IMR-90 (cell line): Measurements from ENCODE around the gene RNF4. TPM values are rescaled to one million over a fixed set of nuclear protein-coding genes. Genes with fewer than 3 reads are reported as not detected.

Source experiments
- ATAC-seq: fragments of 200-7000 bp; cut with Tn5 transposase; 2 replicates; pipeline ENCODE4 v1.9.1; 2020; ENCODE audit warnings: low read depth, mild to moderate bottlenecking, moderate library complexity
- BruUV-seq: library from RNA; stranded (reverse); fragments of 400-500 nt; replicated peaks from 2 replicates; lab custom pipeline; 2021; lab: Mats Ljungman, UMichigan
- CTCF ChIA-PET: fragments of 300-600 bp; formaldehyde crosslinking; extraction: SDS; loops from one replicate; lab custom pipeline; 2021; ENCODE audit warnings: antibody characterized with exemption; lab: Yijun Ruan, JAX
- POLR2A ChIA-PET: fragments of 300-600 bp; sonication (Branson Sonifier 250); formaldehyde crosslinking; loops from one replicate; lab custom pipeline; 2022; ENCODE audit warnings: antibody characterized with exemption; ENCODE audit not compliant: unreplicated experiment; lab: Charles Lee
- DNase-seq: peaks from one replicate; pipeline ENCODE4 v3.0.0; 2013
- H2AFZ ChIP-seq: replicated peaks from 2 replicates; pipeline ENCODE3; 2013; ENCODE audit warnings: low read length, mild to moderate bottlenecking; ENCODE audit not compliant: poor library complexity
- H2AK5ac ChIP-seq: 2 replicates; pipeline ENCODE4 v1.6.1; 2013; ENCODE audit warnings: low read depth, low read length, inconsistent platforms
- H2AK9ac ChIP-seq: replicated peaks from 2 replicates; pipeline ENCODE3; 2013; ENCODE audit warnings: mild to moderate bottlenecking, low read depth, low read length, moderate library complexity; ENCODE audit not compliant: poor library complexity
- H2BK120ac ChIP-seq: 2 replicates; pipeline ENCODE4 v1.6.1; 2013; ENCODE audit warnings: low read depth, low read length, inconsistent platforms
- H2BK15ac ChIP-seq: 3 replicates; pipeline ENCODE4 v1.6.1; 2013; ENCODE audit warnings: low read depth, low read length, inconsistent platforms
- H2BK20ac ChIP-seq: 2 replicates; pipeline ENCODE4 v1.6.1; 2013; ENCODE audit warnings: low read depth, mild to moderate bottlenecking, inconsistent platforms, low read length, moderate library complexity
- H2BK5ac ChIP-seq: 2 replicates; pipeline ENCODE4 v1.6.1; 2013; ENCODE audit warnings: mild to moderate bottlenecking, low read depth, low read length, inconsistent platforms; ENCODE audit not compliant: poor library complexity, severe bottlenecking
- H3K14ac ChIP-seq: replicated peaks from 2 replicates; pipeline ENCODE4 v1.6.1; 2013; ENCODE audit warnings: low read depth, low read length, inconsistent platforms
- H3K18ac ChIP-seq: 2 replicates; pipeline ENCODE4 v1.6.1; 2013; ENCODE audit warnings: low read depth, low read length, control low read depth
- H3K23ac ChIP-seq: 2 replicates; pipeline ENCODE4 v1.6.1; 2013; ENCODE audit warnings: low read depth, low read length, inconsistent platforms
- H3K27ac ChIP-seq: 2 replicates; pipeline ENCODE4 v1.5.1; 2013; ENCODE audit warnings: mild to moderate bottlenecking, control low read depth, low read length; ENCODE audit not compliant: insufficient read depth
- H3K27me3 ChIP-seq: 2 replicates; pipeline ENCODE4 v1.6.1; 2013; ENCODE audit warnings: low read length; ENCODE audit not compliant: control insufficient read depth, insufficient read depth
- H3K36me3 ChIP-seq: 2 replicates; pipeline ENCODE4 v1.6.1; 2013; ENCODE audit warnings: low read length, mixed read lengths; ENCODE audit not compliant: control insufficient read depth, insufficient read depth
- H3K4ac ChIP-seq: 2 replicates; pipeline ENCODE4 v1.6.1; 2013; ENCODE audit warnings: low read depth, low read length, inconsistent platforms
- H3K4me1 ChIP-seq: 2 replicates; pipeline ENCODE4 v1.6.1; 2013; ENCODE audit warnings: low read length, mixed read lengths; ENCODE audit not compliant: control insufficient read depth, insufficient read depth
- H3K4me2 ChIP-seq: 2 replicates; pipeline ENCODE4 v1.6.1; 2013; ENCODE audit warnings: low read depth, mild to moderate bottlenecking, control low read depth, low read length, moderate library complexity
- H3K4me3 ChIP-seq: 2 replicates; pipeline ENCODE4 v1.5.1; 2013; ENCODE audit warnings: low read depth, mild to moderate bottlenecking, control low read depth, low read length, moderate library complexity; ENCODE audit not compliant: insufficient read depth
- H3K56ac ChIP-seq: 2 replicates; pipeline ENCODE4 v1.6.1; 2013; ENCODE audit warnings: low read length, inconsistent platforms; ENCODE audit not compliant: insufficient read depth; ENCODE audit errors: extremely low read depth
- H3K79me1 ChIP-seq, 2 experiments: 2 replicates each; pipeline ENCODE4 v1.6.1; 2013; ENCODE audit warnings: low read length in 2 of 2, inconsistent platforms in 1 of 2, low read depth in 1 of 2
- H3K9ac ChIP-seq: 2 replicates; pipeline ENCODE4 v1.6.1; 2013; ENCODE audit warnings: low read depth, low read length, control low read depth
- H3K9me1 ChIP-seq: 2 replicates; pipeline ENCODE4 v1.6.1; 2013; ENCODE audit warnings: low read length, inconsistent platforms; ENCODE audit not compliant: insufficient read depth
- H3K9me3 ChIP-seq: 2 replicates; pipeline ENCODE4 v1.6.1; 2013; ENCODE audit warnings: low read length; ENCODE audit not compliant: control insufficient read depth, insufficient read depth
- H4K20me1 ChIP-seq: 2 replicates; pipeline ENCODE4 v1.6.1; 2013; ENCODE audit warnings: low read length, inconsistent platforms; ENCODE audit not compliant: insufficient read depth
- H4K5ac ChIP-seq: 2 replicates; pipeline ENCODE4 v1.6.1; 2013; ENCODE audit warnings: mild to moderate bottlenecking, low read depth, low read length, control low read depth
- H4K8ac ChIP-seq, 2 experiments: 2 replicates each; pipeline ENCODE4 v1.6.1; 2013; ENCODE audit warnings: low read depth in 2 of 2, low read length in 2 of 2, control low read depth in 1 of 2, inconsistent platforms in 1 of 2
- H4K91ac ChIP-seq: 2 replicates; pipeline ENCODE4 v1.6.1; 2013; ENCODE audit warnings: low read depth, low read length, inconsistent platforms; ENCODE audit not compliant: insufficient read depth
- BHLHE40 ChIP-seq: fragments of 150-350 bp; IDR thresholded peaks from 2 replicates; pipeline ENCODE4 v1.6.1; 2016; ENCODE audit warnings: mild to moderate bottlenecking, low read depth, low read length
- CHD1 ChIP-seq: IDR thresholded peaks from 2 replicates; pipeline ENCODE4 v1.6.1; 2012; ENCODE audit warnings: low read depth, low read length, improper control_type of control experiment
- POLR2A ChIP-seq: IDR thresholded peaks from 2 replicates; pipeline ENCODE4 v1.6.1; 2012; ENCODE audit warnings: mild to moderate bottlenecking, low read depth, low read length
- RCOR1 ChIP-seq: IDR thresholded peaks from 2 replicates; pipeline ENCODE4 v1.6.1; 2012; ENCODE audit warnings: mild to moderate bottlenecking, low read length, improper control_type of control experiment; ENCODE audit not compliant: insufficient replicate concordance
- RFX5 ChIP-seq: IDR thresholded peaks from 2 replicates; pipeline ENCODE4 v1.8.0; 2012; ENCODE audit warnings: low read depth, mild to moderate bottlenecking, low read length, moderate library complexity
- SMC3 ChIP-seq: fragments of 150-350 bp; IDR thresholded peaks from 2 replicates; pipeline ENCODE4 v1.6.1; 2016; ENCODE audit warnings: low read depth, mild to moderate bottlenecking, antibody characterized with exemption, low read length, moderate library complexity
- USF2 ChIP-seq: fragments of 150-350 bp; IDR thresholded peaks from 2 replicates; pipeline ENCODE4 v1.6.1; 2017; ENCODE audit warnings: mild to moderate bottlenecking, antibody characterized with exemption, low read length, low read depth
- WGBS, 2 experiments: methylation state at CpG; one replicate each; pipeline versions ENCODE4 v1.1.5 to v1.1.7; 2013; ENCODE audit warnings: missing lambda C conversion rate in 2 of 2; ENCODE audit not compliant: insufficient read length in 1 of 2; ENCODE audit errors: extremely low coverage in 2 of 2; 5-methylcytosine and 5-hydroxymethylcytosine counted together
- dilution Hi-C: fragments of 300-500 bp; cut with HindIII; formaldehyde crosslinking; loops from one replicate; pipeline ENCODE4 v1.14.3; 2018; ENCODE audit warnings: low sequenced_read_pairs; ENCODE audit not compliant: unreplicated experiment
- in situ Hi-C: fragments of 300-500 bp; cut with MboI; formaldehyde crosslinking; loops from 3 replicates; pipeline ENCODE4 v1.14.3; 2019; ENCODE audit warnings: low sequenced_read_pairs, inconsistent platforms, mixed read lengths
- intact Hi-C: fragments of 100-400 bp; cut with micrococcal nuclease; formaldehyde crosslinking; loops from 2 replicates; pipeline ENCODE4 v1.10.0; 2022
- polyA plus RNA-seq, 3 experiments: library from polyadenylated mRNA; depleted of rRNA; stranded (reverse); fragments of >200 nt; gene quantifications; 2 replicates each; pipeline ENCODE4 v1.2.3, GENCODE V29; 2012; ENCODE audit warnings: low replicate concordance in 1 of 3
- total RNA-seq: library from RNA; depleted of rRNA; stranded (reverse); fragments of >200 nt; gene quantifications from 2 replicates; pipeline ENCODE4 v1.2.3, GENCODE V29; 2012

RNF4 gene
- total and polyA plus RNA-seq, 2 of the 4 experiments (the other 2 are of a cell fraction): 63.8 to 73.8 TPM

GRCh38 chr4:2450394-2451035 is 18.4 kb upstream of the RNF4 start:
- dilution Hi-C loops (no loop called here), in situ Hi-C loops (no loop called here), intact Hi-C loops (no loop called here)
- H3K27ac ChIP-seq: no peak overlapping the region
- no peak overlapping the region for H2AK5ac ChIP-seq
- H3K27me3 ChIP-seq: peaks cover 23% of the 10 kb centered on the region
- H4K91ac ChIP-seq: no peak overlapping the region
- H2BK5ac ChIP-seq: no peak overlapping the region
- no peak overlapping the region for H3K14ac ChIP-seq
- ATAC-seq (no peak), DNase-seq (no peak)
- no peak overlapping the region for H3K4me3 ChIP-seq
- no peaks in the 10 kb centered on the region for H3K4me1 ChIP-seq
- H3K56ac ChIP-seq: no peak overlapping the region
- H3K4me2 ChIP-seq: no peak overlapping the region
- H4K8ac ChIP-seq: no peak overlapping the region
- no CpG with 5 or more reads among the region's 16 CpGs for WGBS, 2 experiments
- H2AK9ac ChIP-seq: no peak overlapping the region
- H4K20me1 ChIP-seq: no peaks in the 10 kb centered on the region; the same call in 1 of the 2 replicates
- ChIA-PET CTCF (no interaction called here), POLR2A (no interaction called here)
- no peak overlapping the region for H3K23ac ChIP-seq
- no peak for TF ChIP-seq BHLHE40
- TF ChIP-seq RCOR1: no peak
- no peak for TF ChIP-seq RFX5
- TF ChIP-seq POLR2A: no peak
- no peak for TF ChIP-seq USF2
- TF ChIP-seq SMC3: no peak
- no peak for TF ChIP-seq CHD1
- no peaks in the 10 kb centered on the region for H3K9me1 ChIP-seq
- H3K18ac ChIP-seq: no peak overlapping the region
- no peak overlapping the region for H2BK120ac ChIP-seq
- BruUV-seq: no TSS peak
- no peak overlapping the region for H3K4ac ChIP-seq
- no peak overlapping the region for H2AFZ ChIP-seq
- no peak overlapping the region for H3K9ac ChIP-seq
- H2BK15ac ChIP-seq: no peak overlapping the region
- no peak overlapping the region for H2BK20ac ChIP-seq
- H4K5ac ChIP-seq: no peak overlapping the region
- H3K9me3 ChIP-seq: no peaks in the 10 kb centered on the region
- no peaks in the 10 kb centered on the region for H3K36me3 ChIP-seq
- H3K79me1 ChIP-seq: no peaks in the 10 kb centered on the region
